IPS-11a (cell line): ENCODE results near the gene VSTM4.

Experiments used
- H3K4me3 ChIP-seq: one replicate; pipeline ENCODE4 v1.5.1; 2013; ENCODE audit warnings: low read depth, low read length, control low read depth

The VSTM4 gene

DNA sequence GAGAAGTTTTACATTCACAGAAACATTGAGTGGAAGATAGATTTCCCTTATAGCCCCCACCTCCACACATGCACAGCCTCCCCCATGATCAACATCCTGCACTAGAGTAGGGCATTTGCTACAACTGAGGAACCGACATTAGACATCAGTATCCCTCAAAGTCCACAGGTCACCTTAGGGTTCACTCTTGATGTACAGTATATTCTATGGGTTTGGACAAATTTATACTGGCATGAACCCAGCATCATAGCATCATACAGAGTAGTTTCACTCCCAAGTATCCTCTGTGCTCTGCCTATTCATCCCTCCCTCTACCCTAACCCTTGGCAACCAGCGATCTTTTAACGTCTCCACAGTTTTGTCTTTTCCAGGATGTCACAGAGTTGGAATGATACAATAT lies 64.4 kb downstream of the VSTM4 start:
- no peak overlapping the region for H3K4me3 ChIP-seq

DNA sequence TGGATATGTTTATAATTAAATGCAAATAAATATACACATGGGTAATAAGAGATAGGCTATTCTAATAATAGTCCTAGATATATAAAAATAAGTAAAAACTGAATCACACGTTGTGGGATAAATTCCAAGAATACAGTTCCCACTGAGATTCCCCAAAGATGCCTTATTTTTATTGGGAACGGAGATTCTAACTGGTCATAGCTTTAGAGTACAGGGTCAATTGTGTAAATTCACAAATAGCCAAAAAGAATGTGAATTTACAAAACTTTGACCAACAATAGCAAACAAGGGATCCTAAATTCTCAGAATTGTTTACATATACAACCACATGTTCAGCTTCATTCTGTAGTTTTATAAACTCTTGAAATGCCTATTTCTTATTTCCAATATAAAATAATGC lies 65.0 kb downstream of the VSTM4 start:
- H3K4me3 ChIP-seq, result no peak overlapping the region

DNA sequence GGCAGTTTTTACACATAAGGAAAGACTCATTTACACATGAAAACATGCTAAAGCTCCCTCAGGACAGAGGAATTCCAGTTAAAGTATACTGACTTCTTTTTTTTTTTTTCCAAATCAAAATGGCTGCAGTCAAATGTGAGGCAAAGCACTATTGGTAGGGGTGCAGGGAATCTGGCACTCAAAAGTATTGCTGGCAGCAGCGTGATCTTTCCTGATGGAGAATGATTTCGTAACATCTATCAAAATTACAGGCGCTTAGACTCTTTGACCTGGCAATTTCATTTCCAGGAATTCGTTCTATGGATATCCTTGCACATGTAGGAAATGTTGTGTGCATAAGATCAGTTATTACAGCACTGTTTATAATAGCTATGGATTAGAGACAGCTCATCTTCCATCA lies 65.7 kb downstream of the VSTM4 start:
- no peak overlapping the region for H3K4me3 ChIP-seq

- no peak overlapping the region for H3K4me3 ChIP-seq
Observed at GRCh38 chr10:49047128-49047639, 68.1 kb downstream of the VSTM4 start.

GRCh38 chr10:49044293-49045193 lies 70.8 kb downstream of the VSTM4 start:
- H3K4me3 ChIP-seq, result no peak overlapping the region

DNA sequence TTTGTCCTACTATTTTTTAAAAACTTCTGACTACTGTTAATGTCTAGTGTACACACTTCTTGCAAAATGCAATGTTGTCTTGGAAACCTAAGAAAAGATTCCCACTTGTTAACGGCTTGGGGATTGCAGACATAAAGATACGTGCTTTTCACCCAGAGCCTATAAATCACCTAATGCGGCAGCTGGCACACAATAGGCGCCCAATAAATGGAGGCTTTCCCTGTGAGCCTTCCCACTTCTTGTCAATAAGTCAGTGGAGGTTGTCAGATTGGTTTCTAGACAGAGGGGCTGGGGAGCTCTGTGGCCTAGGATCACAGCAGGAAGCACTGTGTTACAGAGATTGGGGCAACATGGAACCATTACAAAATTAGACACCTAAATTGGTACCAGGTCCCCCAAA lies 74.7 kb downstream of the VSTM4 start:
- H3K4me3 ChIP-seq, result no peak overlapping the region

- no peak overlapping the region for H3K4me3 ChIP-seq
Observed at GRCh38 chr10:49039409-49039808, 75.9 kb downstream of the VSTM4 start.

GRCh38 chr10:49038711-49039110 lies 76.6 kb downstream of the VSTM4 start:
- H3K4me3 ChIP-seq, result no peak overlapping the region

GRCh38 chr10:49037187-49037586 lies 78.1 kb downstream of the VSTM4 start:
- no peak overlapping the region for H3K4me3 ChIP-seq

DNA sequence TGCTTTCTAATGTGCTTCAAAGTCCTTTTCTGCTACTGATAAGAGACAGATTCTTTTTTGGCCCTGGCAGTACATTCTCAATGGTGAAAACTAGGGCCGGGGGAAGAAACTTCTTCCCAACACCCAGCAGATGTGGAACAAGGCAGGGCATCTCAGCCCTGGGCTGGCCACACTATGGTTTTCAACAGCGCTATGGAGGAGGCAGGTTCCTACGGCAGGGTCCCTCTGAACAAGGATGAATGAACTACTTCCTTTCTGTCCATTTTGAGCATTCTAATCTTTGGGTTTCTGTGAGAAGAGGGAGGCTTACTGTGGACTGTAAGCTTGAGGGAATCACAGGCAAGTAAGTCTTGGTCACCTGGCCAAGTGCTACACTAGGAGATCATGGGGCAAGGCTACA lies 78.7 kb downstream of the VSTM4 start:
- no peak overlapping the region for H3K4me3 ChIP-seq

DNA sequence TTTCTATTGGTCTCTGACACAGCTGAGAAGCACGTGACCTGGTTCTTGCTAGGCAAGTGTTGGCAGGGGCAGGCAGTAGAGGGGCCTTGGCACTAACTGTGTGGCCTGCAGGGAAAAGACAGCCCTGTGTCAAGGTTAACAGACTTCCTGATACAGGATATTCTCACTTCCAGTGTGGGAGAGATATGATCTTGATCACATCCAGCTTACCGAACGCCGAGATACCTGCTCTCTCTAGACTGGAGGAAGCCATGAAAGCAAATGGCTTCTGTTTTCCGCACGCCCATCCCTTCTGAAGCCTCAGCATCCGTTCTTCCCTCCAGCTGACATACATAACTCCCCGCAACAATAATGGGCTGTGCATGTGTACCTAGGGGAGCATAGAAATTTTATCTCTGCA lies 79.4 kb downstream of the VSTM4 start:
- no peak overlapping the region for H3K4me3 ChIP-seq

- H3K4me3 ChIP-seq, result no peak overlapping the region
Observed at GRCh38 chr10:49034925-49035324, 80.4 kb downstream of the VSTM4 start.

DNA sequence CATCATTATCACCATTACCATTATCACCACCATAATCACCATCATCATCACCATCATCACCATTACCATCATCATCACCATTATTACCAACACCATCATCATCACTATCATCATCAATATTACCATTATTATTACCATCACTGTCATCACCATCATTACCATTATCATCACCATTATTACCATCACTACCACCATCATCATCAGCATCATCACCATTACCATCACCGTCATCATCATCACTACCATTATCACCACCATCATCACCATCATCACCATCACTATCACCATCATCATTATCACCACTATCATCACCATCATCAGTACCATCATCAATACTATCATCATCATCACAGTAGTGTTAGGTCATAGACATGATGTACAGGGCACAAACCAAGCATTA lies 81.4 kb downstream of the VSTM4 start:
- H3K4me3 ChIP-seq, result no peak overlapping the region

GRCh38 chr10:49029666-49030065 lies 85.7 kb downstream of the VSTM4 start:
- no peak overlapping the region for H3K4me3 ChIP-seq

GRCh38 chr10:49028639-49029038 lies 86.7 kb downstream of the VSTM4 start:
- no peak overlapping the region for H3K4me3 ChIP-seq

GRCh38 chr10:49025347-49025983 lies 89.9 kb downstream of the VSTM4 start:
- no peak overlapping the region for H3K4me3 ChIP-seq

GRCh38 chr10:49024484-49024883 lies 90.8 kb downstream of the VSTM4 start:
- no peak overlapping the region for H3K4me3 ChIP-seq

GRCh38 chr10:49023752-49024151 lies 91.6 kb downstream of the VSTM4 start:
- no peak overlapping the region for H3K4me3 ChIP-seq

DNA sequence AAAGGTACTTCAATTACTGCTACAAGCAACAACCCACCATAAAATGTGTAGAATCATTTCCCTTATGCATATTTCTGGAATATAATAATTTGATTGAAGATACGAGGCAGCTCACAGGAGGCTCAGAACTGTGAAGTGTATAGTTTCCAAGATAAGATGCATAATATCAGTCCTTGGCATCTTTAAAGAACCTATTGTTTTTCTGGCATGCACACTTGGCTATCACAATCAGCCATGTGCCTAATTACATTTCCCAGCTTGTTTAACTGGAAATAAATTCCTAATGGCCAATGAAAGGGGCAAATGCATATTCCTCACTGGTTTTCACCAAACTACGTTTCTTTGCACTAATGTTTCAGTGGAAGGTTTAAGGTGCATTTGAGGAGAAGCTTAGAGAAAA lies 92.3 kb downstream of the VSTM4 start:
- no peak overlapping the region for H3K4me3 ChIP-seq

GRCh38 chr10:49021685-49022084 lies 93.6 kb downstream of the VSTM4 start:
- H3K4me3 ChIP-seq, result no peak overlapping the region

- H3K4me3 ChIP-seq, result no peak overlapping the region
Observed at GRCh38 chr10:49015700-49016099, 99.6 kb downstream of the VSTM4 start.

DNA sequence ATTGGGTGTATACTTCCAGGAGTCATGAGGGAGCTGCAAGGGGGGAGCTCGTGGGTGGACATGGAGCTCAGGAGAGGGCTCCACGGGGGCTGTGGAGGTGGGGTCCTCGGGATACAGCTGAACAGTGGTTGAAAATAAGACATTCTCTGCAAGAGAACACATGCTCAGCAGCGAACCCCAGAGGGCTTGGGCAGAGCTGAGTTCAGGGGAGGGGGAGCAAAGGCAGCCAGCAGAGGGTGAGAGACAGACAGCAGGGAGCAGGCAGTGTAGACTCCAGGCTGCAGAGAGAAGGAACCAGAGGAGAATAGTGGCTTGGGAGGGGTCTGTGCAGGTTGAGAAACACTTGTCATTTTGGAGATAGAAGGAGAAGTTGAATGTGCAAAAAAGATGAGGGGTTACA lies 102.7 kb downstream of the VSTM4 start:
- no peak overlapping the region for H3K4me3 ChIP-seq
